ENCODE measurements around the gene FILIP1. TPM values are rescaled to one million over a fixed set of nuclear protein-coding genes. Genes with fewer than 3 reads are reported as not detected.
A peak's percentile ranks its signal among the peaks of the same experiment; 100 is the strongest.

The FILIP1 gene
- total and polyA plus RNA-seq, 2 of the 4 experiments (the other 2 are of a cell fraction) = under 0.01 to 0.03 TPM

GRCh38 chr6:75327807-75328206, 165.8 kb downstream of the FILIP1 start:
- ATAC-seq (ENCODE audit: low read depth) = no peak
- Histone ChIP-seq H2BK120ac (ENCODE audit: low read depth, low read length) (no peak overlapping the region), H3K27ac (ENCODE audit: insufficient read depth, low read length) (no peak overlapping the region), H3K27me3 (ENCODE audit: control insufficient read depth, insufficient read depth, low read length) (no peaks in the 10 kb centered on the region), H3K9me3 (ENCODE audit: control insufficient read depth, insufficient read depth, low read length) (no peaks in the 10 kb centered on the region), H3K4me3 (ENCODE audit: insufficient read depth, low read depth, low read length) (no peak overlapping the region), H4K91ac (ENCODE audit: insufficient read depth, low read depth, low read length) (no peak overlapping the region), H2BK15ac (ENCODE audit: low read depth, low read length) (no peak overlapping the region), H3K79me1 (ENCODE audit: low read depth in 1 of 2, low read length in 2 of 2) (no peaks in the 10 kb centered on the region), H3K14ac (replicated peaks; ENCODE audit: low read depth, low read length) (no peak overlapping the region), H3K9me1 (ENCODE audit: insufficient read depth, low read length) (0 out of 2 replicates have a peak, but pooled peaks cover 3% of the 10 kb centered on the region), H2AK5ac (ENCODE audit: low read depth, low read length) (no peak overlapping the region), H3K56ac (ENCODE audit: extremely low read depth, insufficient read depth, low read length) (no peak overlapping the region), H4K20me1 (ENCODE audit: insufficient read depth, low read length) (no peaks in the 10 kb centered on the region), H3K9ac (ENCODE audit: low read depth, low read length) (no peak overlapping the region), H3K4me1 (ENCODE audit: control insufficient read depth, insufficient read depth, low read length) (no peaks in the 10 kb centered on the region; the same call in 1 of the 2 replicates), H3K4ac (ENCODE audit: low read depth, low read length) (no peak overlapping the region), H3K23ac (ENCODE audit: low read depth, low read length) (no peak overlapping the region), H2BK5ac (ENCODE audit: low read depth, low read length, poor library complexity, severe bottlenecking) (no peak overlapping the region), H3K36me3 (ENCODE audit: control insufficient read depth, insufficient read depth, low read length) (no peaks in the 10 kb centered on the region), H3K18ac (ENCODE audit: low read depth, low read length) (no peak overlapping the region), H4K8ac (ENCODE audit: low read depth in 2 of 2, low read length in 2 of 2) (no peak overlapping the region), H2AK9ac (replicated peaks; ENCODE audit: low read depth, low read length, poor library complexity) (no peak overlapping the region), H3K4me2 (ENCODE audit: low read depth, low read length) (no peak overlapping the region), H4K5ac (ENCODE audit: low read depth, low read length) (no peak overlapping the region), H2BK20ac (ENCODE audit: low read depth, low read length) (no peak overlapping the region), H2AFZ (replicated peaks; ENCODE audit: low read length, poor library complexity) (no peak overlapping the region)
- WGBS, 2 experiments (ENCODE audit: extremely low coverage in 2 of 2, insufficient read length in 1 of 2) = no CpG with 5 or more reads among the region's 1 CpG
- BruUV-seq (replicated peaks) = no TSS peak
- dilution Hi-C loops (cut with HindIII; ENCODE audit: low sequenced_read_pairs, unreplicated experiment) (no loop called here), intact Hi-C loops (cut with micrococcal nuclease) (no loop called here), in situ Hi-C loops (cut with MboI; ENCODE audit: low sequenced_read_pairs) (no loop called here)
- POLR2A ChIA-PET (ENCODE audit: unreplicated experiment) = no interaction called here
- CTCF ChIA-PET = no interaction called here
- TF ChIP-seq CEBPB (IDR thresholded peaks at IDR 0.05; ENCODE audit: low read depth, low read length) (peak; percentile 76), RCOR1 (IDR thresholded peaks at IDR 0.05; ENCODE audit: insufficient replicate concordance, low read length) (no peak)
- DNase-seq = no peak

Data from IMR-90 (cell line).